ENCODE data around the gene ZNF543.

ZNF543 gene

GRCh38 chr19:57288373-57288772, 31.9 kb upstream of the ZNF543 start:
- H2AFZ ChIP-seq (ENCODE audit: low read length) = no peak overlapping the region
- no peaks in the 10 kb centered on the region for H3K9me2 ChIP-seq (ENCODE audit: low read depth, low read length)
- no peaks in the 10 kb centered on the region for H3F3A ChIP-seq (ENCODE audit: insufficient read depth, low read length)
- H4K20me1 ChIP-seq (ENCODE audit: insufficient read depth, low read length) = no peaks in the 10 kb centered on the region
- peaks cover 12% of the 10 kb centered on the region; the same call in 1 of the 2 replicates for H3K79me2 ChIP-seq (ENCODE audit: insufficient read depth, low read length)
- no peak overlapping the region for H3K4me2 ChIP-seq (ENCODE audit: low read length)
- H3K36me3 ChIP-seq (ENCODE audit: insufficient read depth, low read length) = peaks cover 97% of the 10 kb centered on the region
- H3K27ac ChIP-seq (ENCODE audit: low read depth, low read length, poor library complexity, severe bottlenecking) = no peak overlapping the region
- no peak overlapping the region for H3K9ac ChIP-seq (ENCODE audit: low read length)
- H3K4me1 ChIP-seq (ENCODE audit: insufficient read depth, low read length, severe bottlenecking) = no peaks in the 10 kb centered on the region
- H3K27me3 ChIP-seq (ENCODE audit: insufficient read depth, low read length) = no peaks in the 10 kb centered on the region
- TF ChIP-seq EZH2 (IDR thresholded peaks at IDR 0.05; ENCODE audit: borderline replicate concordance, low read length) (no peak), CTCF (IDR thresholded peaks at IDR 0.05; ENCODE audit: low read length) (no peak)
- peaks cover 23% of the 10 kb centered on the region for H3K9me3 ChIP-seq (ENCODE audit: low read length)
- no peak overlapping the region for H3K4me3 ChIP-seq (ENCODE audit: low read depth, low read length, poor library complexity, severe bottlenecking)

- Histone ChIP-seq H3K79me2 (ENCODE audit: insufficient read depth, low read length) (peaks cover 19% of the 10 kb centered on the region), H3K9me3 (ENCODE audit: low read length) (peaks cover 40% of the 10 kb centered on the region), H3K27ac (ENCODE audit: low read depth, low read length, poor library complexity, severe bottlenecking) (no peak overlapping the region), H3K9me2 (ENCODE audit: low read depth, low read length) (no peaks in the 10 kb centered on the region), H3K4me2 (ENCODE audit: low read length) (no peak overlapping the region), H3K9ac (ENCODE audit: low read length) (no peak overlapping the region), H3K27me3 (ENCODE audit: insufficient read depth, low read length) (no peaks in the 10 kb centered on the region), H4K20me1 (ENCODE audit: insufficient read depth, low read length) (no peaks in the 10 kb centered on the region), H2AFZ (ENCODE audit: low read length) (no peak overlapping the region), H3K36me3 (ENCODE audit: insufficient read depth, low read length) (peaks cover 99% of the 10 kb centered on the region), H3K4me3 (ENCODE audit: low read depth, low read length, poor library complexity, severe bottlenecking) (no peak overlapping the region), H3F3A (ENCODE audit: insufficient read depth, low read length) (no peaks in the 10 kb centered on the region), H3K4me1 (ENCODE audit: insufficient read depth, low read length, severe bottlenecking) (no peaks in the 10 kb centered on the region)
- no peak for TF ChIP-seq CTCF (IDR thresholded peaks at IDR 0.05; ENCODE audit: low read length)
- no peak for TF ChIP-seq EZH2 (IDR thresholded peaks at IDR 0.05; ENCODE audit: borderline replicate concordance, low read length)
These were observed 29.3 kb upstream of the ZNF543 start for GRCh38 chr19:57290970-57291369.

- Histone ChIP-seq H2AFZ (ENCODE audit: low read length) (no peak overlapping the region), H3K79me2 (ENCODE audit: insufficient read depth, low read length) (peaks cover 12% of the 10 kb centered on the region), H3K27ac (ENCODE audit: low read depth, low read length, poor library complexity, severe bottlenecking) (no peak overlapping the region), H3K9me2 (ENCODE audit: low read depth, low read length) (no peaks in the 10 kb centered on the region), H3K4me1 (ENCODE audit: insufficient read depth, low read length, severe bottlenecking) (no peaks in the 10 kb centered on the region), H3K9me3 (ENCODE audit: low read length) (peaks cover 40% of the 10 kb centered on the region), H3K4me2 (ENCODE audit: low read length) (no peak overlapping the region), H3K4me3 (ENCODE audit: low read depth, low read length, poor library complexity, severe bottlenecking) (no peak overlapping the region), H4K20me1 (ENCODE audit: insufficient read depth, low read length) (no peaks in the 10 kb centered on the region), H3K27me3 (ENCODE audit: insufficient read depth, low read length) (no peaks in the 10 kb centered on the region), H3K9ac (ENCODE audit: low read length) (no peak overlapping the region), H3K36me3 (ENCODE audit: insufficient read depth, low read length) (peaks cover 97% of the 10 kb centered on the region), H3F3A (ENCODE audit: insufficient read depth, low read length) (no peaks in the 10 kb centered on the region)
- no peak for TF ChIP-seq EZH2 (IDR thresholded peaks at IDR 0.05; ENCODE audit: borderline replicate concordance, low read length)
- TF ChIP-seq CTCF (IDR thresholded peaks at IDR 0.05; ENCODE audit: low read length) = no peak
These were observed 27.7 kb upstream of the ZNF543 start for GRCh38 chr19:57292547-57292946.

Data from OCI-LY1 (cell line).